SK-N-SH (cell line): Measurements from ENCODE around the gene DNAJB6. TPM values are rescaled to one million over a fixed set of nuclear protein-coding genes. Genes with fewer than 3 reads are reported as not detected.

ENCODE experiments used
- CTCF ChIA-PET: fragments of 300-600, 350-600 bp; formaldehyde crosslinking; extraction: SDS; loops from one replicate; lab custom pipeline; 2021; lab: Yijun Ruan, JAX
- POLR2A ChIA-PET: fragments of 350-600 bp; sonication (Branson Sonifier 250); formaldehyde crosslinking; extraction: SDS; loops from one replicate; lab custom pipeline; 2020; ENCODE audit warnings: antibody characterized with exemption, inconsistent platforms; lab: Yijun Ruan, JAX
- DNase-seq: peaks from one replicate; pipeline ENCODE4 v3.0.0; 2012
- H2AFZ ChIP-seq: fragments of 200-600 bp; sonication (generic); 2 replicates; pipeline ENCODE4 v1.8.1; 2016; ENCODE audit warnings: antibody characterized with exemption, mild to moderate bottlenecking, low read depth
- H3F3A ChIP-seq: fragments of 200-600 bp; sonication (generic); replicated peaks from 2 replicates; pipeline ENCODE3; 2016; ENCODE audit warnings: antibody characterized with exemption, mild to moderate bottlenecking; ENCODE audit not compliant: insufficient read depth
- H3K27ac ChIP-seq, 2 experiments: fragments of 200-500 bp in 1 of 2; fragments of 200-600 bp in 1 of 2; sonication (Bioruptor generic) in 1 of 2; sonication (generic), shearing (Covaris generic) in 1 of 2; 2 replicates each; pipeline versions ENCODE4 v1.5.1 to v1.6.1; 2014 to 2016; ENCODE audit warnings: low read depth in 2 of 2, inconsistent platforms in 1 of 2, low read length in 1 of 2, mild to moderate bottlenecking in 1 of 2, mixed read lengths in 1 of 2
- H3K27me3 ChIP-seq: fragments of 200-600 bp; sonication (generic), shearing (Covaris generic); 2 replicates; pipeline ENCODE4 v1.6.1; 2016; ENCODE audit warnings: mixed run types; ENCODE audit not compliant: insufficient read depth
- H3K36me3 ChIP-seq, 2 experiments: fragments of 200-500 bp in 1 of 2; fragments of 200-600 bp in 1 of 2; sonication (Bioruptor generic) in 1 of 2; sonication (generic) in 1 of 2; replicated peaks in 1 of 2; 2 replicates each; pipeline versions ENCODE3 to v1.5.1; 2014 to 2016; ENCODE audit warnings: low read length in 1 of 2, mild to moderate bottlenecking in 1 of 2; ENCODE audit not compliant: insufficient read depth in 2 of 2, control insufficient read depth in 1 of 2
- H3K4me1 ChIP-seq, 2 experiments: fragments of 200-500 bp in 1 of 2; fragments of 200-600 bp in 1 of 2; sonication (Bioruptor generic) in 1 of 2; sonication (generic), shearing (Covaris generic) in 1 of 2; 2 replicates each; pipeline versions ENCODE4 v1.5.1 to v1.6.1; 2014 to 2016; ENCODE audit warnings: low read depth in 1 of 2, low read length in 1 of 2, mixed run types in 1 of 2; ENCODE audit not compliant: insufficient read depth in 2 of 2, control insufficient read depth in 1 of 2
- H3K4me2 ChIP-seq: fragments of 200-600 bp; sonication (generic), shearing (Covaris generic); 2 replicates; pipeline ENCODE4 v1.6.1; 2017; ENCODE audit warnings: mixed run types
- H3K4me3 ChIP-seq, 2 experiments: fragments of 200-500 bp in 1 of 2; fragments of 200-600 bp in 1 of 2; sonication (Bioruptor generic) in 1 of 2; sonication (generic), shearing (Covaris generic) in 1 of 2; 2 replicates each; pipeline versions ENCODE4 v1.5.1 to v1.8.1; 2014 to 2016; ENCODE audit warnings: low read depth in 2 of 2, inconsistent platforms in 1 of 2, low read length in 1 of 2, mild to moderate bottlenecking in 1 of 2, mixed read lengths in 1 of 2, moderate library complexity in 1 of 2
- H3K79me2 ChIP-seq: fragments of 200-600 bp; sonication (generic); 2 replicates; pipeline ENCODE4 v1.8.1; 2017; ENCODE audit warnings: mild to moderate bottlenecking; ENCODE audit not compliant: insufficient read depth
- H3K9ac ChIP-seq: fragments of 200-600 bp; sonication (generic); 2 replicates; pipeline ENCODE4 v1.6.1; 2017; ENCODE audit warnings: mixed run types
- H3K9me2 ChIP-seq: fragments of 200-600 bp; sonication (generic); 2 replicates; pipeline ENCODE4 v1.6.1; 2017; ENCODE audit warnings: mixed run types
- H3K9me3 ChIP-seq: fragments of 200-600 bp; sonication (generic); 2 replicates; pipeline ENCODE4 v1.6.1; 2017; ENCODE audit warnings: mixed run types, mild to moderate bottlenecking, moderate library complexity
- H4K20me1 ChIP-seq: fragments of 200-600 bp; sonication (generic); 2 replicates; pipeline ENCODE4 v1.6.1; 2017; ENCODE audit warnings: mild to moderate bottlenecking, mixed run types; ENCODE audit not compliant: insufficient read depth
- CHD2 ChIP-seq: fragments of 150-350 bp; IDR thresholded peaks from 2 replicates; pipeline ENCODE4 v1.6.1; 2018; ENCODE audit warnings: low read length; ENCODE audit not compliant: partially characterized antibody
- CTCF ChIP-seq: fragments of 200-600 bp; sonication (generic); IDR thresholded peaks from 2 replicates; pipeline ENCODE4 v1.6.1; 2017; ENCODE audit warnings: antibody characterized with exemption, mild to moderate bottlenecking, moderate library complexity
- EP300 ChIP-seq, 2 experiments: IDR thresholded peaks; 2 replicates each; pipeline versions ENCODE4 v1.4.0 to v1.6.1; 2012; ENCODE audit warnings: borderline replicate concordance in 1 of 2, low read depth in 1 of 2, low read length in 1 of 2
- FOSL2 ChIP-seq: IDR thresholded peaks from 2 replicates; pipeline ENCODE4 v1.4.0; 2012; ENCODE audit warnings: low read depth, mild to moderate bottlenecking, moderate library complexity, borderline replicate concordance
- FOXJ3 ChIP-seq: sonication (generic); formaldehyde crosslinking; IDR thresholded peaks from 2 replicates; pipeline ENCODE4 v1.5.1; 2020; ENCODE audit warnings: mild to moderate bottlenecking, missing genetic modification reagents
- FOXM1 ChIP-seq: IDR thresholded peaks from 2 replicates; pipeline ENCODE4 v1.4.0; 2012; ENCODE audit warnings: low read depth, mild to moderate bottlenecking
- GABPA ChIP-seq: IDR thresholded peaks from 2 replicates; pipeline ENCODE4 v1.4.0; 2012; ENCODE audit warnings: low read depth, mild to moderate bottlenecking
- MEF2A ChIP-seq: IDR thresholded peaks from 2 replicates; pipeline ENCODE4 v1.4.0; 2012; ENCODE audit warnings: low read depth, borderline replicate concordance
- MXI1 ChIP-seq: IDR thresholded peaks from 2 replicates; pipeline ENCODE4 v1.6.1; 2012; ENCODE audit warnings: mild to moderate bottlenecking, low read depth, low read length, improper control_type of control experiment
- NFIC ChIP-seq: IDR thresholded peaks from 2 replicates; pipeline ENCODE4 v1.4.0; 2012; ENCODE audit warnings: borderline replicate concordance
- NRF1 ChIP-seq: IDR thresholded peaks from 2 replicates; pipeline ENCODE4 v1.6.1; 2012; ENCODE audit warnings: low read depth, mild to moderate bottlenecking, low read length
- PBX3 ChIP-seq: IDR thresholded peaks from 2 replicates; pipeline ENCODE4; 2012
- POLR2AphosphoS5 ChIP-seq: IDR thresholded peaks from 2 replicates; pipeline ENCODE4 v1.6.1; 2012; ENCODE audit warnings: low read depth, low read length
- RCOR1 ChIP-seq: fragments of 150-350 bp; IDR thresholded peaks from 2 replicates; pipeline ENCODE4 v1.6.1; 2017; ENCODE audit warnings: antibody characterized with exemption, low read length
- RFX5 ChIP-seq: IDR thresholded peaks from 2 replicates; pipeline ENCODE4 v1.6.1; 2012; ENCODE audit warnings: mild to moderate bottlenecking, improper control_type of control experiment, low read length
- SIN3A ChIP-seq: IDR thresholded peaks from 2 replicates; pipeline ENCODE4 v1.6.1; 2012; ENCODE audit warnings: low read depth, mild to moderate bottlenecking, low read length, moderate library complexity, borderline replicate concordance
- TEAD4 ChIP-seq: IDR thresholded peaks from 2 replicates; pipeline ENCODE4 v1.4.0; 2012; ENCODE audit warnings: mild to moderate bottlenecking, borderline replicate concordance; ENCODE audit not compliant: insufficient read depth
- YY1 ChIP-seq: IDR thresholded peaks from 2 replicates; pipeline ENCODE4 v1.4.0; 2012; ENCODE audit warnings: low read depth, mild to moderate bottlenecking
- ZBTB33 ChIP-seq: IDR thresholded peaks from 2 replicates; pipeline ENCODE4 v1.4.0; 2012; ENCODE audit warnings: low read depth, borderline replicate concordance
- WGBS: methylation state at CpG from one replicate; pipeline ENCODE4 v1.1.6; 2017; ENCODE audit warnings: low lambda C conversion rate; 5-methylcytosine and 5-hydroxymethylcytosine counted together
- polyA plus RNA-seq, 3 experiments: library from polyadenylated mRNA; depleted of rRNA; stranded (reverse); fragments of >200 nt; gene quantifications; 2 replicates each; pipeline ENCODE4 v1.2.3, GENCODE V29; 2012

DNAJB6 gene
- polyA plus RNA-seq, 1 of the 3 experiments (the other 2 are of a cell fraction): 176 TPM

GRCh38 chr7:157313645-157314044, 23.2 kb upstream of the DNAJB6 start (continued):
- no peak for TF ChIP-seq ZBTB33
- no peak for TF ChIP-seq NRF1
- TF ChIP-seq CHD2: no peak
- no peak for TF ChIP-seq NFIC
- TF ChIP-seq TEAD4: no peak
- no peak for TF ChIP-seq FOXJ3 (CRISPR knock-in tag)
- no peak for TF ChIP-seq MXI1

GRCh38 chr7:157318015-157318706, 18.6 kb upstream of the DNAJB6 start:
- no peak overlapping the region for H3K4me3 ChIP-seq
- H3K27ac ChIP-seq: peak overlapping the region in 1 of 2 experiments; percentile 11; a peak in 1 of 4 replicates
- H3K36me3 ChIP-seq: no peaks in the 10 kb centered on the region
- no peak overlapping the region for H3K9ac ChIP-seq
- H3F3A ChIP-seq: no peaks in the 10 kb centered on the region
- no peaks in the 10 kb centered on the region for H3K27me3 ChIP-seq
- no peaks in the 10 kb centered on the region for H3K9me3 ChIP-seq
- no peak for TF ChIP-seq MEF2A
- TF ChIP-seq, all 33 proteins: peak for 0
- ChIA-PET POLR2A (no interaction called here), CTCF (interaction anchor here (0.7 to 1.0 kb wide), 2 partner anchors 44 to 425 kb away, joined by 3 read pairs; partner anchors contain the start of gene LMBR1)
- WGBS: 86% methylated on average over 13 of the region's 14 CpGs
- Histone ChIP-seq H4K20me1 (no peaks in the 10 kb centered on the region), H3K9me2 (no peaks in the 10 kb centered on the region), H3K4me2 (no peak overlapping the region), H3K4me1 (no peaks in the 10 kb centered on the region), H2AFZ (peak overlapping the region; percentile 87), H3K79me2 (no peaks in the 10 kb centered on the region)
- no peak for DNase-seq

GRCh38 chr7:157320608-157320980, 16.2 kb upstream of the DNAJB6 start:
- no peak overlapping the region for H3K27ac ChIP-seq
- no peak overlapping the region for H2AFZ ChIP-seq
- TF ChIP-seq CTCF (no peak), POLR2AphosphoS5 (no peak), SIN3A (no peak), EP300 (IDR thresholded peaks at IDR 0.05; ENCODE audit: borderline replicate concordance in 1 of 2, low read depth in 1 of 2, low read length in 1 of 2) (no peak), PBX3 (no peak), RCOR1 (no peak), CHD2 (no peak), GABPA (no peak), RFX5 (no peak), FOSL2 (no peak), YY1 (no peak), FOXM1 (no peak)
- no peaks in the 10 kb centered on the region for H3K79me2 ChIP-seq
- ChIA-PET CTCF (interaction anchor here (1.2 kb wide), 1 partner anchor 8 kb away, joined by 3 read pairs; no protein-coding TSS in a partner anchor), POLR2A (no interaction called here)
- H3F3A ChIP-seq: no peaks in the 10 kb centered on the region
- H3K9me3 ChIP-seq: no peaks in the 10 kb centered on the region
- H3K9me2 ChIP-seq: no peaks in the 10 kb centered on the region
- H3K4me2 ChIP-seq: no peak overlapping the region
- no peak overlapping the region for H3K9ac ChIP-seq
- 95% methylated on average over 4 of the region's 4 CpGs for WGBS
- H3K4me1 ChIP-seq: no peaks in the 10 kb centered on the region
- no peaks in the 10 kb centered on the region for H3K27me3 ChIP-seq
- H3K4me3 ChIP-seq: no peak overlapping the region
- H4K20me1 ChIP-seq: no peaks in the 10 kb centered on the region
- no peaks in the 10 kb centered on the region for H3K36me3 ChIP-seq
- no peak for DNase-seq
